Measurements from ENCODE around the gene HIPK2. TPM values are rescaled to one million over a fixed set of nuclear protein-coding genes. Genes with fewer than 3 reads are reported as not detected.

The HIPK2 gene
- total and polyA plus RNA-seq, 7 donors = 2.4 to 15.7 (median 7.9) TPM

DNA sequence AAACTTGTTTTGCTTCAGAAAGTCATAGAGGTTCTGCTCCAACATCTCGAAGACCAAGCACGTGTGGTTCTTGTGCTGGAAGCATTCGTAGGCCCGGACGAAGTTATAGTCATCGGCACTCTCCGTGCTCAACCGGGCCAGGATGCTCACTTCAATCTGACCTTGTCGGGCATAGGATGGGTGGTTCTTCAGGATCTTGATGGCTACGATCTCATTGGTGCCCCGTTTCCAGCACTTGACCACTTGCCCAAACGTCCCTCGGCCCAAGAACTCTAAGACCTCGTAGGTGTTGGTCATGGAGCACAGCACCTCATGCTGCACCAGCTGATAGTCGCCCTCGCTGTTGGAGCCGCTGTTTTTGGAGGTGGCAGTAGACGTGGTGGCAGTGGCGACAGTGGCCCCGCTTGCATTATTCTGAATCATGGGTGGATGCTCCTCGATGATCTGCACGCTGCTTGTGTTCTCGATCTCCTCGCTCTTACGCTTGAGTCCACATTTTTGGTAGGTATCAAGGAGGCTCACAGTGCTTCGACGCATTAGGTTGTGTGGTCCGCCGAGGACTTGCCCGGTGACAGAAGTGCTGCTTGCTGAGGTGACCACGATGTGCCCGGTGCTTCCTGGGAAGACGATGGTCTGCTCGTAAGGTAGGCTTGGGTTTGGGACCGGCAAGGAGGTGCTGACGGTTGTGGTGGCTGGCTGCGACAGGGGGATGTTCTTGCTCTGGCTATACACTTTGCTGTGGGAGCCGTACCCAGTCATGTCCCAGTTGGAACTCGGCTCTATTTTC, 61.4 kb downstream of the HIPK2 start:
- no peaks in the 10 kb centered on the region for H3K9me3 ChIP-seq
- no peak for DNase-seq
- H3K36me3 ChIP-seq = peaks cover 0 to 34% (median 20%) of the 10 kb centered on the region in 4 donors
- no peak overlapping the region for H3K27ac ChIP-seq
- TF ChIP-seq EP300 (IDR thresholded peaks at IDR 0.05) (no peak), POLR2AphosphoS5 (IDR thresholded peaks at IDR 0.05) (no peak), POLR2A (IDR thresholded peaks at IDR 0.05) (no peak)
- TF ChIP-seq, protein P1, sequence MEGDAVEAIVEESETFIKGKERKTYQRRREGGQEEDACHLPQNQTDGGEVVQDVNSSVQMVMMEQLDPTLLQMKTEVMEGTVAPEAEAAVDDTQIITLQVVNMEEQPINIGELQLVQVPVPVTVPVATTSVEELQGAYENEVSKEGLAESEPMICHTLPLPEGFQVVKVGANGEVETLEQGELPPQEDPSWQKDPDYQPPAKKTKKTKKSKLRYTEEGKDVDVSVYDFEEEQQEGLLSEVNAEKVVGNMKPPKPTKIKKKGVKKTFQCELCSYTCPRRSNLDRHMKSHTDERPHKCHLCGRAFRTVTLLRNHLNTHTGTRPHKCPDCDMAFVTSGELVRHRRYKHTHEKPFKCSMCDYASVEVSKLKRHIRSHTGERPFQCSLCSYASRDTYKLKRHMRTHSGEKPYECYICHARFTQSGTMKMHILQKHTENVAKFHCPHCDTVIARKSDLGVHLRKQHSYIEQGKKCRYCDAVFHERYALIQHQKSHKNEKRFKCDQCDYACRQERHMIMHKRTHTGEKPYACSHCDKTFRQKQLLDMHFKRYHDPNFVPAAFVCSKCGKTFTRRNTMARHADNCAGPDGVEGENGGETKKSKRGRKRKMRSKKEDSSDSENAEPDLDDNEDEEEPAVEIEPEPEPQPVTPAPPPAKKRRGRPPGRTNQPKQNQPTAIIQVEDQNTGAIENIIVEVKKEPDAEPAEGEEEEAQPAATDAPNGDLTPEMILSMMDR (IDR thresholded peaks at IDR 0.05) = no peak
- no peak overlapping the region for H3K4me3 ChIP-seq
- peaks cover 0 to 12% (median 9%) of the 10 kb centered on the region in 4 donors for H3K4me1 ChIP-seq
- intact Hi-C loops (cut with DNase I) = no loop called here
- WGBS, 2 donors = 98% methylated on average over 39 of the region's 39 CpGs
- H3K27me3 ChIP-seq = no peaks in the 10 kb centered on the region

DNA sequence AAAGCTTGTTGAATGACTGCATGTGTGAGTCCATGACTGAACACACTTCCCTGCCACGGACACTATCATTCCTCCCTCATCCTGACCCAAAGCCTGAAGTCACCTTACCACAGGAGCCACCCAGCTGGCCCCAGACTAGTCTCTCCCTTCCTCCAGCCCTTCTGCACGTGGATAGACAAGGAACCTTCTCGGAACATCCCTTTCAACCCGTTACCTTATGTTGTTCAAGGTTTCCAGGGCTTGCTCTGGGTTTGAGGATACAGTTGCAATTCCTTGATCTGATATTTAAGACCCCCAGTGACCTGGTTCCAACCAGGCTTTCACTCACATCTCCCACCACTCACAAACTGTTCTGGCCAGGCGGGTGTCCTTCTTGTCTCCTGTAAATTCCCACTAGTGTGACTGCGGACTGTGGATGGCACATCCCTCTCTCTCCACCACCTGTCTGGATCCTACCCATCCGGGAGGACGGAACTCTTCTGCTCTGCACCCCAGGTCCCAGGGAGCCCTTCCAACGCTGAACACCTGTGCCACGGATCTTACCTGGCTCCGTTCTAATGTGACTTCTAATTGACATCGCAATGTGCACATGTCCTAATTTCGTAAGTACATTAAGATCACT, 62.5 kb downstream of the HIPK2 start:
- peaks cover 0 to 34% (median 20%) of the 10 kb centered on the region in 4 donors for H3K36me3 ChIP-seq
- H3K4me3 ChIP-seq = no peak overlapping the region
- TF ChIP-seq, protein P1 (IDR thresholded peaks at IDR 0.05) = no peak
- TF ChIP-seq EP300 (IDR thresholded peaks at IDR 0.05) = no peak
- TF ChIP-seq POLR2A (IDR thresholded peaks at IDR 0.05) = no peak
- no peak for TF ChIP-seq POLR2AphosphoS5 (IDR thresholded peaks at IDR 0.05)
- intact Hi-C loops (cut with DNase I) = no loop called here
- no peaks in the 10 kb centered on the region for H3K27me3 ChIP-seq
- WGBS, 2 donors = 97% methylated on average over 13 of the region's 13 CpGs
- H3K4me1 ChIP-seq = peaks cover 0 to 2% (median 0%) of the 10 kb centered on the region in 4 donors
- DNase-seq = no peak
- H3K27ac ChIP-seq = no peak overlapping the region
- H3K9me3 ChIP-seq = no peaks in the 10 kb centered on the region

DNA sequence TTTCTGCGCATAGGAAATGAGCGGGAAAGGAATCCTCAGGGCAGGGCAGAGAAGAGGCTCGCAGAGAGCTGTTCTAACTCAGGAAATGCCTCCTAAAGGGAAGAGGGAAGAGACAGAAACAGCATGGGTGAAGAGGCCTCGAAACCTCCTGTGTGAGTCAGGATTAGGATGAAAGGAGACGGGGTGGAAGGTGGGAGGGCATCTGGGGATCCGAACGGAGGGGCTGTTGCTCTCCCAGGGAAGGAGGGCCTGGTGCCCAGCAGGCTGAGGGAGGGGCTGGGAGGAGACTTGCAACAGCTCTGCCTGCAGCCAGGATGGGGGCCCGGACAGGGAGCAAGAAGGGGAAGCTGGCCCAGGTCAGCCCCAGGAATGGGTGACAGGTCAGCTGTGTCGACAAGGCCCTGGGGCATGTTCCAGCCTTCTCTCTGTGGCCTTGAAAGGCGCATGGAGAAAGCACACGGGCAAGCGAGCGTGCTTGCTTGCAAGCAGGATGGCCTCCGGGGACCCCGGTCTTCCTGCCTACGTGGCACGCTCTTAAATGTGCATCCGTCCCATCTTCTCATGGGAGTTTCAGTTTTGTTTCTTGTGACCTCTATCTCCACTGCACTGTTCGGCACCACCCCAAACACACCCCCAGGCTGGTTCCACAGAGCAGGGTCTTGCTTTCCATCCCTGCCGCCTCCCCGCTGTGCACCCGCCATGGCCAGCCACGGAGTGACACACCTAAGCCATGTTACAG, 63.5 kb downstream of the HIPK2 start:
- H3K27me3 ChIP-seq = no peaks in the 10 kb centered on the region
- no peak overlapping the region for H3K4me3 ChIP-seq
- WGBS, 2 donors = 75 to 92% methylated on average over 23 of the region's 23 CpGs
- TF ChIP-seq EP300 (IDR thresholded peaks at IDR 0.05) = no peak
- no peak for TF ChIP-seq POLR2AphosphoS5 (IDR thresholded peaks at IDR 0.05)
- TF ChIP-seq, protein P1 (IDR thresholded peaks at IDR 0.05) = no peak
- intact Hi-C loops (cut with DNase I) = no loop called here
- H3K36me3 ChIP-seq = peaks cover 0 to 34% (median 20%) of the 10 kb centered on the region in 4 donors
- no peaks in the 10 kb centered on the region for H3K9me3 ChIP-seq
- H3K4me1 ChIP-seq = peaks cover 0 to 9% (median 0%) of the 10 kb centered on the region in 4 donors
- no peak for DNase-seq
- peak overlapping the region in 1 of 4 donors; percentile 4 for H3K27ac ChIP-seq

DNA sequence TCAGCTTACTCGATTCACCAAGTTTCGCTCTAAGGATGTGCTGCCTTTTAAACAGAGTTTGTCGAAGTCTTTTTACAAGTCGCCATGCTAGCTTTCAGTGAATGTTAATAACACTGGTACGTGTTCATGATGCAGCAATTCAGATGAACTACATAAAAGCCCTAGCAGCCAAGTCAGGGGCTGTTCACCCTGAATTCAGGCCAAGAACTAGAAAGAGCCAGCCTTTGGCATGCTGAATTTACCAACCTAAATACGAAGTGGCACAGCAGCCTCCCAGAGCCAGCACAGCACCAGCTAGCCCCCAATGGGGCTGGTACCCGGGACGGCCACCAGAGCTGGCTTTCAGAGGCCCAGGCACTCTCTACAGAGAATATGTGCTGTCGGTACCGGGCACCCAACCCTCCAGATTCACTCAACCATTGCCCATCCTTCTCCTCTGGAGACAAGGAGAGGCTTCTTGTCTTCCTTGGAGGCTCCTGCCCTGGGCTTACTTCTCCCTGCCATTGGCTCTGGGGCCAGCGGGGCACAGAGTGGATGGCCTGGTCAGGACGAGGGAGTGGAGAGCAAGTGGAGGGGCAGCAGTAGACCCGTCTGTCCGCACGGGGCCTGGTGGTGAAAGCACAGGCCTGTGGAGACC, 64.2 kb downstream of the HIPK2 start:
- peaks cover 0 to 34% (median 20%) of the 10 kb centered on the region in 4 donors for H3K36me3 ChIP-seq
- DNase-seq = no peak
- 95 to 96% methylated on average over 15 of the region's 15 CpGs for WGBS, 2 donors
- TF ChIP-seq POLR2AphosphoS5 (IDR thresholded peaks at IDR 0.05) = no peak
- TF ChIP-seq, protein P1 (IDR thresholded peaks at IDR 0.05) = no peak
- no peak for TF ChIP-seq POLR2A (IDR thresholded peaks at IDR 0.05)
- TF ChIP-seq EP300 (IDR thresholded peaks at IDR 0.05) = no peak
- no peaks in the 10 kb centered on the region for H3K9me3 ChIP-seq
- no peaks in the 10 kb centered on the region for H3K27me3 ChIP-seq
- peaks cover 0 to 9% (median 0%) of the 10 kb centered on the region in 4 donors for H3K4me1 ChIP-seq
- intact Hi-C loops (cut with DNase I) = no loop called here
- peak overlapping the region in 1 of 4 donors; percentile 4 for H3K27ac ChIP-seq
- no peak overlapping the region for H3K4me3 ChIP-seq
